PC-9 (cell line): ENCODE results near the gene CLC.

Experiments used
- EZH2 ChIP-seq: fragments of 200-600 bp; sonication (generic); IDR thresholded peaks from 2 replicates; pipeline ENCODE4 v1.8.0; 2017; ENCODE audit warnings: antibody characterized with exemption, low read depth
- TF ChIP-seq, protein P1 (sequence below): fragments of 200-600 bp; sonication (generic); conservative IDR thresholded peaks from 2 replicates; pipeline ENCODE4 v1.6.1; 2017; ENCODE audit warnings: mixed run types, antibody characterized with exemption, mild to moderate bottlenecking, moderate library complexity

DNA sequence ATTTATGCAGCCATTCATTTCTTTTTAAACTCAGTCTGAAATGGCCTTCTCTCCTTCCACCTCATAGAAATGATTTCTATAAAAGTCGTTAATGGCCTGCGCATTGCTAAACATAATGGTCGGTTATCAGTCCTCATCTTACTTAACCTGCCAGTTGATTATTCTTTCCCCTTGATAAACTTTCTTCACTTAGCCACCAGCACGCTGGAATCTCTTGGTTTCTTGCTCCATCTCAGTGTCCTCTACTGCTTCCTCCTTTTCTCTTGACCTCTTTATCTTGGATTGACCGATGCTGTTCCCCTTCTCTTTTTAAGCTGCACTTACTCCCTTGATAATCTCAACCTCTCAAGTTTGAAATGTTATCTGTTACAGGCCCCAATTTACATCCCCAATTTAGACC lies 12.2 kb upstream of the CLC start:
- TF ChIP-seq, protein P1, sequence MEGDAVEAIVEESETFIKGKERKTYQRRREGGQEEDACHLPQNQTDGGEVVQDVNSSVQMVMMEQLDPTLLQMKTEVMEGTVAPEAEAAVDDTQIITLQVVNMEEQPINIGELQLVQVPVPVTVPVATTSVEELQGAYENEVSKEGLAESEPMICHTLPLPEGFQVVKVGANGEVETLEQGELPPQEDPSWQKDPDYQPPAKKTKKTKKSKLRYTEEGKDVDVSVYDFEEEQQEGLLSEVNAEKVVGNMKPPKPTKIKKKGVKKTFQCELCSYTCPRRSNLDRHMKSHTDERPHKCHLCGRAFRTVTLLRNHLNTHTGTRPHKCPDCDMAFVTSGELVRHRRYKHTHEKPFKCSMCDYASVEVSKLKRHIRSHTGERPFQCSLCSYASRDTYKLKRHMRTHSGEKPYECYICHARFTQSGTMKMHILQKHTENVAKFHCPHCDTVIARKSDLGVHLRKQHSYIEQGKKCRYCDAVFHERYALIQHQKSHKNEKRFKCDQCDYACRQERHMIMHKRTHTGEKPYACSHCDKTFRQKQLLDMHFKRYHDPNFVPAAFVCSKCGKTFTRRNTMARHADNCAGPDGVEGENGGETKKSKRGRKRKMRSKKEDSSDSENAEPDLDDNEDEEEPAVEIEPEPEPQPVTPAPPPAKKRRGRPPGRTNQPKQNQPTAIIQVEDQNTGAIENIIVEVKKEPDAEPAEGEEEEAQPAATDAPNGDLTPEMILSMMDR, result no peak
- TF ChIP-seq EZH2, result no peak
